HG02973 (cell line): ENCODE data around the gene GSTM4.

Experiments
- ATAC-seq: cut with Tn5 transposase; IDR thresholded peaks from one replicate; pipeline ENCODE4 v1.9.1; 2021; ENCODE audit warnings: moderate library complexity; ENCODE audit not compliant: unreplicated experiment

GSTM4 gene

DNA sequence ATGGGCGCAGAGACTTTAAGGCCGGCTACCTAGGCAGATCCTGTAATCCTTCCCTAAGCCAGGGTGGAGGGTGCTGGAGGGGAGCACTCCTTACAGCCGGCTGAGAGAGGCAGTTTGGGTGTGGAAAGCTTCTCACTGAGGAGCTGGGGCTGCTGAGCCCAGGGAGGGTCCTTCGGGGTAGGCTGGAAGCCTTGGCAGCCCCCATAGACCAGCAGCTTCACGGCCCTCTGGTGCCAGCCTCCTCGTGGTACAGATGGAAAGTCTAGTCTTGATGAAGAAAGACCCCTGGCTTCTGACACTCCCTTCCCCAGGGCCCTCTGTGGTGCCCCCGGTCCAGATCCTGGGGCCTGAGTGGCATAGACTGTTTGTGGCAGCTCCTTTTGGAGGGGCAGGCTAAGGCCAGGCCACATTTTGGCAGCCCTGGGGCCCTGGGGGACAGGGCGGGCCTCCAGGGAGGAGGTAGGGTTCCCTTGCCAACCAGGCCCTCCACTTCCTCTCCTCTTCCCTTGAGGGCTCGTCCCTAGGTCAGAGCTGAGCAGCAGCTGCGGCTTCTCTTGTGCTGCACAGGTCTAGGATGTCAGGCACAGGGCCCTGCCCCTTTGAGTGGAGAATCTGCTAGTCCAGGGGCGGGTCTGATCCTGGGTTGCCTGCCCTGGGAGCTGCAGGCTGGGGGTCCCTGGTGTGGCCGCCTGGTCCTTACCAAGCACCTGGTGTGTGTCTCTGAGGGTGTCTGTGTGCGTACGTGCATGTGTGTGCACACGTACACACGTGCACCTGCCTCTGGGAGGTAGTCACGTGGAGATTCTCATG is 31.5 kb upstream of the GSTM4 start:
- no peak for ATAC-seq

DNA sequence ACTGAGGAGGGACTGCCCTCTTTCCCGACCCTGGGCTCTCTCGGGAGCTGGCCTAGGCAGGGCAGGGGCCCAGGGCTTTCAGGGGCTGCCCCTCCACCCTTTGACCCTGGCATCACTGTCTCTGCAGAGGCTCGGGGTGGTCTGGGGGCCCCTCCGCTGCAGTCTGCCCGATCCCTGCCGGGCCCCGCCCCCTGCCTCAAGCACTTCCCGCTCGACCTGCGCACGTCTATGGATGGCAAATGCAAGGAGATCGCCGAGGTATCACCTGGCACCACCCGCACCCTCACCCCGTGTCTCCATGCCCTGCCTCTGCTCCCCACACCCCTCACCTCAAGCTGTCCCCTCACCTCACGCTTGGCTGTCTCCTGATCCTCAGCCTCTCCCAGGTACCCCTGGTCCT is 30.7 kb upstream of the GSTM4 start:
- ATAC-seq = no peak

DNA sequence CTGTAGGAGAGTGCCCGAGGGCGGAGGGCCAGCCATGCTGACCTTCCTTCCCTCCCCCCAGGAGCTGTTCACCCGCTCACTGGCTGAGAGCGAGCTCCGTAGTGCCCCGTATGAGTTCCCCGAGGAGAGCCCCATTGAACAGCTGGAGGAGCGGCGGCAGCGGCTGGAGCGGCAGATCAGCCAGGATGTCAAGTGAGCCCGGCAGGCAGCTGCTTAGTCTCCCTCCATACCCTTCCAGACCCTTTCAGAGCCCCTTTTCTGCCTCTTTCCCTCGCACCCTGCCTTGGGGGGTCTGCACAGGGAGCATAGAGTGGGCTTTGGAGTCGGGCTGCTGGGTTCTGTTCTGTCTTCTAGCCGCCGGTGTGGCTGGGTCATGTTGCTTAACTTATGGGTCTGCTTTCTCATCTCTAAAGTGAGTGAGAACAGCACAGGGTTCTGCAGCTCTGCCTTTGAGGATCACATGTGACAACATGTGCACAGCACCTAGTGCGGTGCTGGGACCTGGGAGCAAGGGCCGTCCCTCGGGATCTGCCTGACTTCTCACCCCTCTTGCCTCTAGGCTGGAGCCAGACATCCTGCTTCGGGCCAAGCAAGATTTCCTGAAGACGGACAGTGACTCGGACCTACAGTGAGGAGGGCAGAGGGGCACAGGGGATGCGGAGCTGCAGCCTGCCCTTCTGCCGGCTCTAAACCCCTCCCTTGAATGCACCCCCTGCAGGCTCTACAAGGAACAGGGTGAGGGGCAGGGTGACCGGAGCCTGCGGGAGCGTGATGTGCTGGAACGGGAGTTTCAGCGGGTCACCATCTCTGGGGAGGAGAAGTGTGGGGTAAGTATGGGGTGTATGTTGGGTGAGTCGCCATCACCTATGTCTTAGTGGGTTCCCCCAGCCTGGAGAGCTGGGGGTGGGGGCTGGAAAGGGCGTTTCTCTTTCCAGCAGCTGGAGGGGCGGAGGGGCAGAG is 30.0 kb upstream of the GSTM4 start:
- no peak for ATAC-seq

DNA sequence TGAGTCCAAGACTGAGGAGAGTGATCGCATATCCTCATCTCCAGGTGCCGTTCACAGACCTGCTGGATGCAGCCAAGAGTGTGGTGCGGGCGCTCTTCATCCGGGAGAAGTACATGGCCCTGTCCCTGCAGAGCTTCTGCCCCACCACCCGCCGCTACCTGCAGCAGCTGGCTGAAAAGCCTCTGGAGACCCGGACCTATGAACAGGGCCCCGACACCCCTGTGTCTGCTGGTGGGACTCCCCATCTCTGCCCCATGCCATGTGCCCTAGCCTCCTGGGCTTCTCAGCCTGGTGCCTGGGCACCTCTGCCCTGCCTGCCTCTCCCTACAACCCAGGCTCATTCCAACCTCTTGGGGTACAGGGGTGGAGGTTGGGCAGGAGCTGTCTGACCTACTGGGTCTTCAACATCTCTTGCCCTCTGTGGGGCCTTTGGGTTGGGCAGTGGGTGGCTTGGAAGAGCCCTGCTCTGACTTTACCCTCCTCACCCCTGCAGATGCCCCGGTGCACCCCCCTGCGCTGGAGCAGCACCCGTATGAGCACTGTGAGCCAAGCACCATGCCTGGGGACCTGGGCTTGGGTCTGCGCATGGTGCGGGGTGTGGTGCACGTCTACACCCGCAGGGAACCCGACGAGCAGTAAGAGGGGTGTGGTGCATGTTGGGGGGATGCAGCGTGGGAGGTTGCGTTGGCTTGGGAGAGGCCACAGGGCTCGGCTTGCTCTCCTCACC is 29.1 kb upstream of the GSTM4 start:
- ATAC-seq = no peak

DNA sequence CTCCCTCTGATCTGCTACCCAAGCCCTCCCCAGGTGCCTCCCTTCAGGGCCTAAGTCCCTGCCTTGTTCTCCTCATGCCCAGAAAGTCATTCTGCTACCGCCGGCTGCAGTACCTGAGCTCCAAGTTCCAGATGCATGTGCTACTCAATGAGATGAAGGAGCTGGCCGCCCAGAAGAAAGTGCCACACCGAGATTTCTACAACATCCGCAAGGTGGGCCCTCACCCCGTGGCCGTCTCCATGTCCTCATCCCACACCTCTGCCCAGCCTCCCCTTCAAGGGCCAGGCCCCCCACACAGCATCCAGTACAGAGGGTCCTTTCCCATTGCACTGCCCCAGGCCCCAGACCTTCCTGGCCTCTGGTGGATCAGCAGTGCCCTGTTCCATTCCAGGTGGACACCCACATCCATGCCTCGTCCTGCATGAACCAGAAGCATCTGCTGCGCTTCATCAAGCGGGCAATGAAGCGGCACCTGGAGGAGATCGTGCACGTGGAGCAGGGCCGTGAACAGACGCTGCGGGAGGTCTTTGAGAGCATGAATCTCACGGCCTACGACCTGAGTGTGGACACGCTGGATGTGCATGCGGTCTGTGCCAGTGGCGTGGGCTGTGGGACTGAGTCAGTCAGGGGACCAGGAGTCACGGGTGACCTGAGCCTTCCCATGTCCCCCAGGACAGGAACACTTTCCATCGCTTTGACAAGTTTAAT is 28.1 kb upstream of the GSTM4 start:
- ATAC-seq = no peak

- ATAC-seq = no peak
These were observed 27.2 kb upstream of the GSTM4 start for GRCh38 chr1:109628540-109629321.

DNA sequence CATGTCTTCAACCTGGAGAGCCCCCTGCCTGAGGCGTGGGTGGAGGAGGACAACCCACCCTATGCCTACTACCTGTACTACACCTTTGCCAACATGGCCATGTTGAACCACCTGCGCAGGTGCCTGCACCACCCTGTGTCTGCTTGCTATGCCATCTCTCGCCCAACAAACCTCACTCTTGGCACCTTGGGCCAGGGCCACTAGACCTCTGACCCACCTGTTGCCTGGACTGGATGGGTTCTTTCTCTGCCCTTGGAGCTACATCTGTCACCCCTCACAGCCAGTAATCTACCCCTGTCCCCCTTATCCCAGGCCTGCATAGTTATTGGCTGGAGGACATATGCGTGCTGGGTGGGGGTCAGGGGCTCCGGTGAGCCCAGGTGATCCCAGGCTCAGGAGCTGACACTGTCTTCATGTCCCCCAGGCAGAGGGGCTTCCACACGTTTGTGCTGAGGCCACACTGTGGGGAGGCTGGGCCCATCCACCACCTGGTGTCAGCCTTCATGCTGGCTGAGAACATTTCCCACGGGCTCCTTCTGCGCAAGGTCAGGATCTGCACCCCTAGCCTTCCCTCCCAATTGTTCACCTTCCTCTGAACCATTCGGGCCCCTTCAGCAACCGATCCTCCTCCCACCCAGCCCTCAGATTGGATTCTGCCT is 26.4 kb upstream of the GSTM4 start:
- ATAC-seq = no peak

DNA sequence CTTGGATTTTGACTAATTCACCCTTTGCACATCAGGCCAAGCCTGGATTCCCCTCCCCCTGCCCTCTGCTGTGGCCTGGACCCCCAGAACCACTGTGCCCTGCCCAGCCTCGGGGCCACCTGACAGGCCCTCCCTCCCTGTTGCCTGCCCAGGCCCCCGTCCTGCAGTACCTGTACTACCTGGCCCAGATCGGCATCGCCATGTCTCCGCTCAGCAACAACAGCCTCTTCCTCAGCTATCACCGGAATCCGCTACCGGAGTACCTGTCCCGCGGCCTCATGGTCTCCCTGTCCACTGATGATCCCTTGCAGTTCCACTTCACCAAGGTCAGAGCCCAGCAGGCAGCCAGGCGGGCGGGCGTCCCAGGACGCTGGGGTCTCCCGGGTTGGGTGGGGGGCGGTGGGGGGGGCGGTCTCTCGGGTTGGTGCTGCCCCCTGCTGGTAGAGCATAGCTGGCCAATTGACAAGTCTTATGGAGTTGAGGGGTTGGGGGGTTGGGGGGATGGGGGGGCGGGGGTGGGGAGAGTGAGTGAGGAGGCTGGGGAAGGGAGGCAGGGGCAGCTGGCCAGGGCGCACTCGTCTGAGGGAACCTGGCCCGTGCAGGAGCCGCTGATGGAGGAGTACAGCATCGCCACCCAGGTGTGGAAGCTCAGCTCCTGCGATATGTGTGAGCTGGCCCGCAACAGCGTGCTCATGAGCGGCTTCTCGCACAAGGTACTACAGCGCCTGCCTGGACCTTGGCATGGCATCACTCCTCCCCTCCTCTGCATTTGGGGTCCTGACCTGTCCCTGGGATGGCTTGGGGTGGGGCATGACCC is 25.6 kb upstream of the GSTM4 start:
- ATAC-seq = no peak

DNA sequence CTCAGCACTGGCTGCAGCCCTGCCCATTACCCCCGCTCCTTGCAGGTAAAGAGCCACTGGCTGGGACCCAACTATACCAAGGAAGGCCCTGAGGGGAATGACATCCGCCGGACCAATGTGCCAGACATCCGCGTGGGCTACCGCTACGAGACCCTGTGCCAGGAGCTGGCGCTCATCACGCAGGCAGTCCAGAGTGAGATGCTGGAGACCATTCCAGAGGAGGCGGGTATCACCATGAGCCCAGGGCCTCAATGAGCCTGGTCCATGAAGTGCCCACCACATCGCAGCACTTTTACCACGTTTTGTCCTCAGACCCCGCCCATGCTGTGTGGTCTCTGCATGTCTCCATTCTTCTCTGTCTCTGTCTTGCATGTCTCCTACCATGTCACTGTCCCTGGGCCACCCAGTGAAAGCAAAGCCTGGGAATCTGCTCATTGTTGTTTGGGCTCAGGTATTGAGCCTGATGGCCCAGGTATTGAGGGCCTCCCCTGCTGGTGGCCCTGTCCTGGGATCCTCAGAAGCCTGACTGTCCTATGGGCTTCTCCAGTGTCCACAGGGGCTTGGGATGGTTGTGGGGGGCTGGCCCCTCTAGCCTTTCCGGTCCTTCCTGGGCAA is 24.9 kb upstream of the GSTM4 start:
- no peak for ATAC-seq

GRCh38 chr1:109631513-109632505 is 24.1 kb upstream of the GSTM4 start:
- ATAC-seq = no peak

- ATAC-seq = no peak
These were observed 23.1 kb upstream of the GSTM4 start for GRCh38 chr1:109632671-109633346.

- ATAC-seq = no peak
These were observed 21.6 kb upstream of the GSTM4 start for GRCh38 chr1:109634292-109634691.

- no peak for ATAC-seq
These were observed 20.8 kb upstream of the GSTM4 start for GRCh38 chr1:109634771-109635750.

- ATAC-seq = no peak
These were observed 20.1 kb upstream of the GSTM4 start for GRCh38 chr1:109635862-109636200.

DNA sequence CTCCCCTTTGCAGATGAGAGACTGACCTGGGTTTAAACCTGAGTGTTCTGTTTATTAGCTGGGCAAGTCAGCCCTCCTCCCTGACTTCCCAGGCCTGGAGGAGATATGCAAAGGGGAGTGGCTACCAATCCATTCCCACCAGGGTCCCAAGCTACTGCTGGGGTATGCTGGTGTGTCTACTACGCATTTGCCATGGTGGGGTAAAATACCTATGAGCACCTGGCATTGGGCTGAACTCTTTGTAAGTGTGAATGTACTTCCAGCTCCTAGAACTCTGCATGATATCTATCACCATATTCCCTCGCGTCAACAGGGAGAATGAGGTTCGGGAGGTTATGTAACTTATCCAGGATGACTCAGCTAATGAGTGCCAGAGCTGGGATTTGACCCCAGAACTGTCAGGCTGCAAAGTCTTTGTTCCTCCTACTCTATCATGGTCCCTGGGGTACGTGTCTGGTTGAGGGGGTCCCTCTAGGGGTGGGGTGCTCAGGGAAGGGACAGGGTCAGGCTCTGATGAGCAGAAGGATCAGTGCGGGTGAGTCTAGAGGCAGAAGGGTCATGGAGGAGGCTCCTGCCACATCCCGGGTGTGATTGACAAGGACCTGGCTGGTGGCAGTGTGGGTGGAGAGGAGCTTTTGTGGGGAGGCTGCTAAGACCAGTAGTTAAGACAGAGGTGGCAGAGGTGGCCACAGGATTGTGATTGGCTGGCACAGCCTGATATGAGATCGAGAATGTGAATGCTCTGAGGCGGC is 19.5 kb upstream of the GSTM4 start:
- ATAC-seq = no peak
